VCaP (cell line): ENCODE data around the gene DEFB123.
"Not testable (repeated sequence)": the region's sequence is repeated elsewhere in the genome, so short reads cannot be mapped to it uniquely, and the experiment has no call there.

ENCODE experiments used
- H3K27ac ChIP-seq: fragments of 450-650 bp; 2 replicates; pipeline ENCODE4 v1.5.1; 2017
- TF ChIP-seq, protein P1 (sequence below): fragments of 450-650 bp; conservative IDR thresholded peaks from 2 replicates; pipeline ENCODE4 v1.5.1; 2017; ENCODE audit warnings: mild to moderate bottlenecking, moderate library complexity

The DEFB123 gene

DNA sequence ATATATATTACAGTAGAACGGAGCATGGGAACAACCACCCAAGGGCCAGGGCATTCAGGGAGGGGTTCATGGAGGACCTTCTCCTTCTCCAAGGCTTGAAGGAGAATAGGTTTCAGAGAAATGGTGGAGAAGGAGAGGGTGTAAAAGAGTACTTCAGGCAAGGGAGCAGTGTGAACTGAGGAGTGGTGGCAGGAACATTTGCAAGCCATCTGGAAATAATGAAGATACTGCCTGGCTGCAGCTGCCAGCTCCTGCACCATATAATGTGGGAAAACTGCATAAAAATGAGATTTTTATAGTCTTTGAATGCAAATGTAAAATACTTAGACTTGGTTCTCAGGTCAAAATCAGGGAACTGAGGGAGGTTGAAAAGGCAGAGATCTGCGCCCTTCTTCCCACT lies 24.8 kb upstream of the DEFB123 start:
- TF ChIP-seq, protein P1, sequence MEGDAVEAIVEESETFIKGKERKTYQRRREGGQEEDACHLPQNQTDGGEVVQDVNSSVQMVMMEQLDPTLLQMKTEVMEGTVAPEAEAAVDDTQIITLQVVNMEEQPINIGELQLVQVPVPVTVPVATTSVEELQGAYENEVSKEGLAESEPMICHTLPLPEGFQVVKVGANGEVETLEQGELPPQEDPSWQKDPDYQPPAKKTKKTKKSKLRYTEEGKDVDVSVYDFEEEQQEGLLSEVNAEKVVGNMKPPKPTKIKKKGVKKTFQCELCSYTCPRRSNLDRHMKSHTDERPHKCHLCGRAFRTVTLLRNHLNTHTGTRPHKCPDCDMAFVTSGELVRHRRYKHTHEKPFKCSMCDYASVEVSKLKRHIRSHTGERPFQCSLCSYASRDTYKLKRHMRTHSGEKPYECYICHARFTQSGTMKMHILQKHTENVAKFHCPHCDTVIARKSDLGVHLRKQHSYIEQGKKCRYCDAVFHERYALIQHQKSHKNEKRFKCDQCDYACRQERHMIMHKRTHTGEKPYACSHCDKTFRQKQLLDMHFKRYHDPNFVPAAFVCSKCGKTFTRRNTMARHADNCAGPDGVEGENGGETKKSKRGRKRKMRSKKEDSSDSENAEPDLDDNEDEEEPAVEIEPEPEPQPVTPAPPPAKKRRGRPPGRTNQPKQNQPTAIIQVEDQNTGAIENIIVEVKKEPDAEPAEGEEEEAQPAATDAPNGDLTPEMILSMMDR: no peak
- H3K27ac ChIP-seq: no peak overlapping the region

DNA sequence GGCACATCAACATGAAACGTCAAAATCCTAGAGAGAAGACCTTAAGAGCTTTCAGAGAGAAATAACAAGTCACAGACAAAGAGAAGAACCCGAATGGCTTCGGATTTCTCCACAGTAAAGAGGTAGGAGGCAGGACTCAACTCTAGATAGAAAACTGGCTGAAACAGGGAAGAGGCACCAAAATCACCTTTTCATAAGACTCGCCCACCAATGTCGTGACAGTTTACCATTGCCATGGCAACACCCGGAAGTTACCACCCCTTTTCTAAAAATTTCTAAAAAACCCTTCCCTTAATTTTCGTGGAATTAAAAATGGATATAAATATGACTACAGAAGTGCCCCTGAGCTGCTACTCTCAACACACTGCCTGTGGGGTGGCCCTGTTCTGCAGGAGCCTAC lies 22.1 kb upstream of the DEFB123 start:
- TF ChIP-seq, protein P1: no peak
- no peak overlapping the region for H3K27ac ChIP-seq

DNA sequence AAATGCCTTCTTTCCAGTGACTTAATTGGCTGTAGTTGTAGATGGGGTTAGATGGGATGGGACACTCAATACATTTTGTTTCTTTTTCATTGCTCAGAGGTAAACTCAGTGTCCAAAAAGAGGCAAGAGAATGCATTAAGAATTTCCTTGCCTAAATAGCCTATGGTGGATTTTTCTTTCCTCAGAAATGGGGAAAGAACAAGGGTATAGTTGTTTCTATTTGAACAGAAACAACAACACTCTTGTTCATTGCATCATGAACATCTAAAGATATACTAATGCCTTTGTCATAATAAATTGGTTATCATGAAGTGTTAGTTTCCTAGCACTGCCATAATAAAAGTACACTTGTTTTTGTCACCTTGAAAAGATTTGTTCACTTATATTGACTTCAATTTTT lies 14.6 kb upstream of the DEFB123 start:
- TF ChIP-seq, protein P1: no peak
- H3K27ac ChIP-seq: no peak overlapping the region

DNA sequence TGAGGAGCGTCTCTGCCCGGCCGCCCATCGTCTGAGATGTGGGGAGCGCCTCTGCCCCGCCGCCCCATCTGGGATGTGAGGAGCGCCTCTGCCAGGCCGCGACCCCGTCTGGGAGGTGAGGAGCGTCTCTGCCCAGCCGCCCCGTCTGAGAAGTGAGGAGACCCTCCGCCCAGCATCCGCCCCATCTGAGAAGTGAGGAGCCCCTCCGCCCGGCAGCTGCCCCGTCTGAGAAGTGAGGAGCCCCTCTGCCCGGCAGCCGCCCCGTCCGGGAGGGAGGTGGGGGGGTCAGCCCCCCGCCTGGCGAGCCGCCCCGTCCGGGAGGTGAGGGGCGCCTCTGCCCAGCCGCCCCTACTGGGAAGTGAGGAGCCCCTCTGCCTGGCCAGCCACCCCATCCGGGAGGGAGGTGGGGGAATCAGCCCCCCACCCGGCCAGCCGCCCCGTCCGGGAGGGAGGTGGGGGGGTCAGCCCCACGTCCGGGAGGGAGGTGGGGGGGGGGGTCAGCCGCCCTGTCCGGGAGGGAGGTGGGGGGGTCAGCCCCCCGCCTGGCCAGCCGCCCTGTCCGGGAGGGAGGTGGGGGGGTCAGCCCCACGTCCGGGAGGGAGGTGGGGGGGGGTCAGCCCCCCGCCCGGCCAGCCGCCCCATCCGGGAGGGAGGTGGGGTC lies 13.4 kb upstream of the DEFB123 start:
- H3K27ac ChIP-seq: not testable (repeated sequence)

DNA sequence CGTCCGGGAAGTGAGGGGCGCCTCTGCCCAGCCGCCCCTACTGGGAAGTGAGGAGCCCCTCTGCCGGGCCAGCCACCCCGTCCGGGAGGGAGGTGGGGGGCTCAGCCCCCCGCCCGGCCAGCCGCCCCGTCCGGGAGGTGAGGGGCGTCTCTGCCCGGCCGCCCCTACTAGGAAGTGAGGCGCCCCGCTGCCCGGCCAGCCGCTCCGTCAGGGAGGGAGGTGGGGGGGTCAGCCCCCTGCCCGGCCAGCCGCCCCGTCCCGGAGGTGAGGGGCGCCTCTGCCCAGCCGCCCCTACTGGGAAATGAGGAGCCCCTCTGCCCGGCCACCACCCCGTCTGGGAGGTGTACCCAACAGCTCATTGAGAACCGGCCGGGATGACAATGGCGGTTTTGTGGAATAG lies 12.9 kb upstream of the DEFB123 start:
- not testable (repeated sequence) for H3K27ac ChIP-seq

DNA sequence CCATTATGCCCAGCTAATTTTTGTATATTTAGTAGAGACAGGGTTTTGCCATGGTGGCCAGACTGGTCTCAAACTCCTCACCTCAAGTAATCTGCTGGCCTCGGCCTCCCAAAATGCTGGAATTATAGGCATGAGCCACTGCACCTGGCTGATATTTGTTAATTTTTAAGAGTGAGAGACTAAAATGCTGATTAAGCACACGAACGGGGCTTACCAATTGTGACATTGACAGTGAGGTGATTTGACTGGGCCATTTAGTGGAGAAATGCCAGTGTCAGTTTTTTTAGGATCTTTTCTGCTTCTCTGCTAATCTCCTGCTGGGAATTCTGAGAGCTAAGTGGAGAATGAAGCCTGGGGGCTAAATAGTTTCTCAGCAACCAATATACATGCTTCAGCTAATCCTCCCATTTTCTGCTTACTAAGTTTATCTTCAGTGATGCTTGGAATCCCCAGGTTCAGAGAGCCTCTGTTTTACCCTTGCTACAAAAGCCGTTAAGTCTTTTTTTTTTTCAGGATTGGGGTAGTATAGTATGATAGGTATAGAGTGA lies 9.8 kb upstream of the DEFB123 start:
- no peak overlapping the region for H3K27ac ChIP-seq
- TF ChIP-seq, protein P1: no peak

DNA sequence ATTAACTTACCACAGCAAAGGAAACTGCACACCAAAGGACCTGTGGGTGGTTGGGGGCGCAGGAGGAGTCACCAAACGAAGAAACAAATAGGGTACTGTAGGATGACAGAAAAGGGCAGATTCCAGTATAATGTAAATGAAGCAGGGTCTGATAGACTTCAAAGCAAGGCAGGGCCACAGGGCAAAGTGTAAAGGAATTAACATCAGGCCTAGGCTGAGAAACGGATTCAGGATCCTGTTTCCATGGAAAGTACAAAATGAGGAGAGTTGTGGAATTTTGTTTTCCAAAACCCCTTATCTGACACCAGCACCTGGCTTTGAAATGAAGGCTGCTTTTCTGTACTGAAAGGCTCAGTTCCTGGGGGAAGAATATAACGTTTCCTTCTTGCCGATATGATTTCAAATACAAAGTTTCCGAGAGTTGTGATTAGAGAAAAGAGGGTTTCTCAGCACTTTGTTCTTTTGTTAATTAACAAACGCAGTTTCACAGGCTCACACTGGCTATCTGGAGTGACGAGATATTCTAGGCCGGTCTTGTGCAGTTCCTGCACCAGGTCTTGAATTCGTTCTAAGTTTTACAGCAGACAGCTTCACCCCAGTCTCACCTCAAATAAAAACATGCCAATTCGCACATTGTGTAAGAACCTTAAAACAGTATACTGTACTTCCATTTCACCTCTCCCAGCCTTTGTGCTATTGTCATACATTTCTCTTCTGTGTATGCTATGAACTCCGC lies 5.8 kb downstream of the DEFB123 start:
- no peak overlapping the region for H3K27ac ChIP-seq
- TF ChIP-seq, protein P1: no peak

DNA sequence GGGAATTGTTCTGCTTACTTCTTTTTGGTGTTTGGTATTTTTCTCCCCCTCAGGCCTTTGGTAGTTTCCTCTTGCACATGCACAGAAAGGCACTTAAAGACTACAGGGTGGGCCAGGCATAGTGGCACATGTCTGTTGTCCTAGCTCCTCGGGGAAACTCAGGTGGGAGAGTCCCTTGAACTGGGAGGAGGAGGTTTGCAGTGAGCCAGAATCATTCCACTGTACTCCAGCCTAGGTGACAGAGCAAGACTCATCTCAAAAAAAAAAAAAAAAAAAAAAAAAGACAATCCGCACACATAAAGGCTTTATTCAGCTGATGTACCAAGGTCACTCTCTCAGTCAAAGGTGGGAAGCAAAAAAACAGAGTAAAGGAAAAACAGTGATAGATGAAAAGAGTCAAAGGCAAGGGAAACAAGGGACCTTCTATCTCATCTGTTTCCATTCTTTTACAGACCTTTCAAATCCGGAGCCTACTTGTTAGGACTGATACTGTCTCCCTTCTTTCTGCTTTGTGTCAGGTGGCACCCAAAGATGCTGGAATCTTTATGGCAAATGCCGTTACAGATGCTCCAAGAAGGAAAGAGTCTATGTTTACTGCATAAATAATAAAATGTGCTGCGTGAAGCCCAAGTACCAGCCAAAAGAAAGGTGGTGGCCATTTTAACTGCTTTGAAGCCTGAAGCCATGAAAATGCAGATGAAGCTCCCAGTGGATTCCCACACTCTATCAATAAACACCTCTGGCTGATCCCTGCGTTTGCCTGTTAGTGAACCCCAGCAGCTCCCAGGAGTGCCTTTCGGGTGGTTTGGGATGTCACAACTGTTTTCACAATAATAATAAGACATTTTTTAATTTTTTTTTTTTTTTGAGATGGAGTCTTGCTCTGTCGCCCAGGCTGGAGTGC lies 9.3 kb downstream of the DEFB123 start:
- TF ChIP-seq, protein P1: no peak
- H3K27ac ChIP-seq: no peak overlapping the region
